H9 (cell line): ENCODE measurements around the gene HAGH. TPM values are rescaled to one million over a fixed set of nuclear protein-coding genes. Genes with fewer than 3 reads are reported as not detected.

Experiments
- DNase-seq: peaks from one replicate; pipeline ENCODE4 v3.0.0-alpha.2; 2017
- H2AFZ ChIP-seq: one replicate; pipeline ENCODE4 v1.6.1; 2013; ENCODE audit warnings: mild to moderate bottlenecking, low read length, control low read depth, moderate library complexity
- H2AK5ac ChIP-seq: 2 replicates; pipeline ENCODE4 v1.6.1; 2013; ENCODE audit warnings: low read length, control low read depth, mixed read lengths; ENCODE audit not compliant: insufficient read length
- H2BK120ac ChIP-seq: one replicate; pipeline ENCODE4 v1.6.1; 2013; ENCODE audit warnings: low read depth, mild to moderate bottlenecking, low read length, control low read depth, inconsistent platforms; ENCODE audit not compliant: poor library complexity, severe bottlenecking
- H2BK12ac ChIP-seq: 2 replicates; pipeline ENCODE4 v1.6.1; 2013; ENCODE audit warnings: low read length, control low read depth, mixed read lengths, low read depth; ENCODE audit not compliant: insufficient read length
- H2BK15ac ChIP-seq: 2 replicates; pipeline ENCODE4 v1.6.1; 2013; ENCODE audit warnings: low read depth, low read length, control low read depth
- H2BK20ac ChIP-seq: one replicate; pipeline ENCODE4 v1.6.1; 2013; ENCODE audit warnings: low read depth, mild to moderate bottlenecking, low read length, control low read depth, inconsistent platforms; ENCODE audit not compliant: poor library complexity, severe bottlenecking
- H2BK5ac ChIP-seq: 2 replicates; pipeline ENCODE4 v1.6.1; 2013; ENCODE audit warnings: low read length, control low read depth, mixed read lengths; ENCODE audit not compliant: insufficient read length
- H3K14ac ChIP-seq: 2 replicates; pipeline ENCODE4 v1.6.1; 2013; ENCODE audit warnings: low read length, control low read depth; ENCODE audit not compliant: insufficient read depth
- H3K18ac ChIP-seq: 2 replicates; pipeline ENCODE4 v1.6.1; 2013; ENCODE audit warnings: low read depth, mild to moderate bottlenecking, mixed read lengths, low read length, control low read depth; ENCODE audit not compliant: insufficient read length
- H3K23ac ChIP-seq: 2 replicates; pipeline ENCODE4 v1.6.1; 2013; ENCODE audit warnings: low read length, control low read depth, mixed read lengths, low read depth; ENCODE audit not compliant: insufficient read length
- H3K23me2 ChIP-seq: 2 replicates; pipeline ENCODE4 v1.6.1; 2013; ENCODE audit warnings: low read depth, mild to moderate bottlenecking, mixed read lengths, low read length, control low read depth; ENCODE audit not compliant: insufficient read length, poor library complexity, severe bottlenecking
- H3K27ac ChIP-seq: 2 replicates; pipeline ENCODE4 v1.5.1; 2013; ENCODE audit warnings: low read length, control low read depth, mixed read lengths, low read depth; ENCODE audit not compliant: insufficient read length
- H3K27me3 ChIP-seq: 2 replicates; pipeline ENCODE4 v1.6.1; 2013; ENCODE audit warnings: low read length, control low read depth, inconsistent platforms; ENCODE audit not compliant: insufficient read depth
- H3K4ac ChIP-seq: 2 replicates; pipeline ENCODE4 v1.6.1; 2013; ENCODE audit warnings: low read depth, mild to moderate bottlenecking, control low read depth, inconsistent platforms, low read length, moderate library complexity
- H3K4me1 ChIP-seq: 2 replicates; pipeline ENCODE4 v1.6.1; 2013; ENCODE audit warnings: low read length, control low read depth, inconsistent platforms; ENCODE audit not compliant: insufficient read depth
- H3K4me2 ChIP-seq: 2 replicates; pipeline ENCODE4 v1.6.1; 2013; ENCODE audit warnings: low read length, control low read depth, mixed read lengths; ENCODE audit not compliant: insufficient read length, insufficient read depth
- H3K56ac ChIP-seq: 2 replicates; pipeline ENCODE4 v1.6.1; 2013; ENCODE audit warnings: low read depth, mild to moderate bottlenecking, mixed read lengths, low read length, control low read depth; ENCODE audit not compliant: insufficient read length
- H3K79me1 ChIP-seq: 2 replicates; pipeline ENCODE4 v1.6.1; 2013; ENCODE audit warnings: low read depth, mild to moderate bottlenecking, moderate library complexity, low read length, control low read depth, inconsistent platforms; ENCODE audit not compliant: insufficient read depth, poor library complexity, severe bottlenecking
- H3K79me2 ChIP-seq: 2 replicates; pipeline ENCODE4 v1.6.1; 2013; ENCODE audit warnings: low read length, control low read depth, inconsistent platforms; ENCODE audit not compliant: insufficient read depth
- H3K9ac ChIP-seq: 2 replicates; pipeline ENCODE4 v1.6.1; 2013; ENCODE audit warnings: low read length, control low read depth, mixed read lengths; ENCODE audit not compliant: insufficient read length; ENCODE audit errors: extremely low read depth
- H3K9me3 ChIP-seq: one replicate; pipeline ENCODE4 v1.6.1; 2013; ENCODE audit warnings: low read depth, low read length, inconsistent platforms; ENCODE audit not compliant: control insufficient read depth
- H3T11ph ChIP-seq: one replicate; pipeline ENCODE4 v1.6.1; 2013; ENCODE audit warnings: mild to moderate bottlenecking, low read length, control low read depth, inconsistent platforms
- H4K20me1 ChIP-seq: one replicate; pipeline ENCODE4 v1.6.1; 2013; ENCODE audit not compliant: control insufficient read depth, insufficient read length, insufficient read depth
- H4K5ac ChIP-seq: 2 replicates; pipeline ENCODE4 v1.6.1; 2013; ENCODE audit warnings: low read depth, mild to moderate bottlenecking, mixed read lengths, low read length, control low read depth; ENCODE audit not compliant: insufficient read length
- H4K8ac ChIP-seq: replicated peaks from 2 replicates; pipeline ENCODE4 v1.6.1; 2013; ENCODE audit warnings: low read length, control low read depth, mixed read lengths, low read depth; ENCODE audit not compliant: insufficient read length
- H4K91ac ChIP-seq: 2 replicates; pipeline ENCODE4 v1.6.1; 2013; ENCODE audit warnings: low read depth, mild to moderate bottlenecking, moderate library complexity, mixed read lengths, low read length, control low read depth; ENCODE audit not compliant: insufficient read length
- H3K27ac Mint-ChIP-seq, 3 experiments: 2 replicates in 2 of 3; 3 replicates in 1 of 3; pipeline ENCODE4 v1.8.0; 2020 to 2021; ENCODE audit warnings: mixed read lengths in 3 of 3, mild to moderate bottlenecking in 1 of 3, moderate library complexity in 1 of 3
- H3K27me3 Mint-ChIP-seq: 2 replicates; pipeline ENCODE4 v1.8.0; 2021; ENCODE audit warnings: low read depth, mild to moderate bottlenecking, moderate library complexity, mixed read lengths
- H3K36me3 Mint-ChIP-seq, 3 experiments: 2 replicates in 2 of 3; 3 replicates in 1 of 3; pipeline ENCODE4 v1.8.0; 2020 to 2021; ENCODE audit warnings: low read depth in 3 of 3, mixed read lengths in 3 of 3; ENCODE audit not compliant: insufficient read depth in 1 of 3
- H3K4me1 Mint-ChIP-seq, 2 experiments: 2 replicates each; pipeline ENCODE4 v1.8.0; 2020; ENCODE audit warnings: mixed read lengths in 2 of 2
- H3K4me3 Mint-ChIP-seq, 2 experiments: 2 replicates in 1 of 2; 3 replicates in 1 of 2; pipeline ENCODE4 v1.8.0; 2020 to 2021; ENCODE audit warnings: mild to moderate bottlenecking in 2 of 2, mixed read lengths in 2 of 2, moderate library complexity in 1 of 2
- H3K9me3 Mint-ChIP-seq, 2 experiments: 2 replicates in 1 of 2; 3 replicates in 1 of 2; pipeline ENCODE4 v1.8.0; 2020; ENCODE audit warnings: mild to moderate bottlenecking in 2 of 2, mixed read lengths in 2 of 2, moderate library complexity in 1 of 2
- WGBS: extraction: QIAGEN DNeasy Blood & Tissue Kit; methylation state at CpG from one replicate; pipeline ENCODE4 v1.1.7; 2013; ENCODE audit warnings: missing lambda C conversion rate, low lambda C conversion rate, mixed read lengths; ENCODE audit not compliant: insufficient read length; ENCODE audit errors: extremely low coverage; 5-methylcytosine and 5-hydroxymethylcytosine counted together
- total RNA-seq: library from RNA; stranded (reverse); gene quantifications from 2 replicates; pipeline ENCODE4 v1.2.1, GENCODE V29; 2021
- TF ChIP-seq, protein P1 (sequence below): fragments of 200-600 bp; sonication (generic); conservative IDR thresholded peaks from 3 replicates; pipeline ENCODE4 v1.8.0; 2021; ENCODE audit warnings: antibody characterized with exemption, mild to moderate bottlenecking

The HAGH gene
- total RNA-seq, 1 experiment from 2014 or later, result 30.0 TPM

DNA sequence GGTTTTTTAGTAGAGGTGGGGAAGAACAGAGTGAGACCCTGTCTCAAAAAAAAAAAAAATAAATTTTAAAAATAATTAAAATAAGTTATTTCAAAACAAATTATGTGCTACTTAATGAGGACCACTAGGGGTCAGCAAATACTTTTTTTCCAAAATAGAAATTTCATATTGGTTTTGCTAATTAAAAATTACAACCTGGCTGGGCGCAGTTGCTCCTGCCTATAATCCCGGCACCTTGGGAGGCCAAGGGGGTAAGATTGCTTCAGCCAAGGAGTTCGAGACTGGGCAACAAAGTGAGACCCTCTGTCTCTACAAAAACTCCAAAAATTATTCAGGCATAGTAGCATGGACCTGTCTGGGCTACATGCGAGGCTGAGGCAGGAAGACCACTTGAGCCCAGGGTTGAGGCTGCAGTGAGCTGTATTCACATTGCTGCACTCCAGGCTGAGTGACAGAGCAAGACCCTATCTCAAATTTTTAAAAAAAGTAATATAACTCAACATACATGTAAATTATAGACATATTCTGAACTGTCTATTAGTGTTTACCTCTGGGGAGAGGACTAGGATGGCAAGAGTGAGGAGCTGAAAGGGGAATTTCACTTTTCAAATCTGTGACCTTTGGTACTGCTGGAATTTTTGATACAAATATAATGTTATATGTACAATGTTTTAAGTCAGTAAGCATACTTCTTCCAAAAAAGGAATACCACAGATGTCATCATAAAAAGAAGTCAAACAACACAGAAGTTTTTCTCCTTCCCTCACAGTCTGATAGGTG lies 37.2 kb upstream of the HAGH start:
- no peaks in the 10 kb centered on the region for H3K27me3 ChIP-seq
- WGBS, result no CpG with 5 or more reads among the region's 4 CpGs
- H2BK12ac ChIP-seq, result no peak overlapping the region
- H3K4me2 ChIP-seq, result no peak overlapping the region
- Mint-ChIP-seq H3K9me3 (no peaks in the 10 kb centered on the region), H3K4me3 (no peak overlapping the region), H3K36me3 (peaks cover 0 to 2% (median 0%) of the 10 kb centered on the region in 3 experiments; a peak in 1 of 7 replicates), H3K4me1 (no peaks in the 10 kb centered on the region), H3K27ac (no peak overlapping the region), H3K27me3 (peaks cover 46% of the 10 kb centered on the region)
- no peaks in the 10 kb centered on the region for H3K79me2 ChIP-seq
- H4K91ac ChIP-seq, result no peak overlapping the region
- no peak overlapping the region for H3T11ph ChIP-seq
- H3K18ac ChIP-seq, result no peak overlapping the region
- no peaks in the 10 kb centered on the region for H3K4me1 ChIP-seq
- H4K8ac ChIP-seq, result no peak overlapping the region
- TF ChIP-seq, protein P1, sequence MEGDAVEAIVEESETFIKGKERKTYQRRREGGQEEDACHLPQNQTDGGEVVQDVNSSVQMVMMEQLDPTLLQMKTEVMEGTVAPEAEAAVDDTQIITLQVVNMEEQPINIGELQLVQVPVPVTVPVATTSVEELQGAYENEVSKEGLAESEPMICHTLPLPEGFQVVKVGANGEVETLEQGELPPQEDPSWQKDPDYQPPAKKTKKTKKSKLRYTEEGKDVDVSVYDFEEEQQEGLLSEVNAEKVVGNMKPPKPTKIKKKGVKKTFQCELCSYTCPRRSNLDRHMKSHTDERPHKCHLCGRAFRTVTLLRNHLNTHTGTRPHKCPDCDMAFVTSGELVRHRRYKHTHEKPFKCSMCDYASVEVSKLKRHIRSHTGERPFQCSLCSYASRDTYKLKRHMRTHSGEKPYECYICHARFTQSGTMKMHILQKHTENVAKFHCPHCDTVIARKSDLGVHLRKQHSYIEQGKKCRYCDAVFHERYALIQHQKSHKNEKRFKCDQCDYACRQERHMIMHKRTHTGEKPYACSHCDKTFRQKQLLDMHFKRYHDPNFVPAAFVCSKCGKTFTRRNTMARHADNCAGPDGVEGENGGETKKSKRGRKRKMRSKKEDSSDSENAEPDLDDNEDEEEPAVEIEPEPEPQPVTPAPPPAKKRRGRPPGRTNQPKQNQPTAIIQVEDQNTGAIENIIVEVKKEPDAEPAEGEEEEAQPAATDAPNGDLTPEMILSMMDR, result peak; percentile 77
- no peak overlapping the region for H2AK5ac ChIP-seq
- H3K9me3 ChIP-seq, result no peaks in the 10 kb centered on the region
- H2BK15ac ChIP-seq, result no peak overlapping the region
- no peak overlapping the region for H3K9ac ChIP-seq
- H2BK120ac ChIP-seq, result no peak overlapping the region
- H3K23me2 ChIP-seq, result no peaks in the 10 kb centered on the region
- no peak overlapping the region for H3K27ac ChIP-seq
- DNase-seq, result no peak
- H3K56ac ChIP-seq, result no peak overlapping the region
- no peaks in the 10 kb centered on the region for H3K79me1 ChIP-seq
- no peak overlapping the region for H3K23ac ChIP-seq
- no peak overlapping the region for H4K5ac ChIP-seq
- no peak overlapping the region for H2AFZ ChIP-seq
- no peak overlapping the region for H3K14ac ChIP-seq
- no peak overlapping the region for H3K4ac ChIP-seq
- H2BK20ac ChIP-seq, result no peak overlapping the region
- no peak overlapping the region for H2BK5ac ChIP-seq
- no peaks in the 10 kb centered on the region for H4K20me1 ChIP-seq
